Measurements from ENCODE around the gene SLC13A3. TPM values are rescaled to one million over a fixed set of nuclear protein-coding genes. Genes with fewer than 3 reads are reported as not detected.

Gene SLC13A3
- total and polyA plus RNA-seq, 2 donors (not counting 3 experiments of a cell fraction or from before 2014, with no cell fraction given) = 0.11 to 0.40 TPM

- H3K27me3 ChIP-seq (ENCODE audit: control insufficient read depth in 2 of 2, insufficient read depth in 2 of 2, low read length in 2 of 2) = no peaks in the 10 kb centered on the region
- POLR2A ChIA-PET = no interaction called here
- BruUV-seq (replicated peaks) = no TSS peak
- no peak overlapping the region for H3K4me2 ChIP-seq (ENCODE audit: insufficient read depth, low read length)
- H4K20me1 ChIP-seq (replicated peaks; ENCODE audit: control insufficient read depth, extremely low read depth, insufficient read depth, low read length) = no peaks in the 10 kb centered on the region
- H3K27ac ChIP-seq (ENCODE audit: insufficient read depth, low read depth, low read length) = no peak overlapping the region
- no peak for FAIRE-seq
- H3K4me3 ChIP-seq (replicated peaks in 1 of 3; ENCODE audit: insufficient read depth in 1 of 3, low read depth in 1 of 3, low read length in 3 of 3) = no peak overlapping the region
- H3K9me1 ChIP-seq (replicated peaks; ENCODE audit: control insufficient read depth, extremely low read depth, insufficient read depth, low read length) = no peaks in the 10 kb centered on the region
- no peaks in the 10 kb centered on the region for H3K79me2 ChIP-seq (ENCODE audit: control insufficient read depth, insufficient read depth, low read length)
- CTCF ChIA-PET = no interaction called here
- no peak overlapping the region for H3K9ac ChIP-seq (replicated peaks; ENCODE audit: extremely low read depth, insufficient read depth, low read length)
- no peaks in the 10 kb centered on the region for H3K9me3 ChIP-seq (replicated peaks; ENCODE audit: control insufficient read depth, insufficient read depth, low read length)
- H3K4me1 ChIP-seq (ENCODE audit: control insufficient read depth, extremely low read depth, insufficient read depth, low read length) = no peaks in the 10 kb centered on the region
- intact Hi-C loops (cut with micrococcal nuclease) = no loop called here
- TF ChIP-seq POLR2AphosphoS5 (IDR thresholded peaks at IDR 0.05; ENCODE audit: insufficient read depth, low read depth, low read length) (no peak), MYC (IDR thresholded peaks at IDR 0.05; ENCODE audit: low read depth, low read length) (no peak), EZH2 (IDR thresholded peaks at IDR 0.05; ENCODE audit: borderline replicate concordance, low read depth, low read length, severe bottlenecking) (no peak), POLR2A (IDR thresholded peaks at IDR 0.05; ENCODE audit: low read depth, low read length) (no peak), CTCF (IDR thresholded peaks at IDR 0.05; ENCODE audit: extremely low read depth in 1 of 2, insufficient read depth in 1 of 2, low read depth in 1 of 2, low read length in 2 of 2) (no peak), GATA2 (IDR thresholded peaks at IDR 0.05; ENCODE audit: insufficient read depth, insufficient read length, low read depth, low read length) (no peak), JUN (IDR thresholded peaks at IDR 0.05; ENCODE audit: borderline replicate concordance, insufficient read depth, insufficient read length, low read depth) (no peak), FOS (IDR thresholded peaks at IDR 0.05; ENCODE audit: borderline replicate concordance, insufficient read depth, low read length) (no peak)
- TF ChIP-seq, protein P1, sequence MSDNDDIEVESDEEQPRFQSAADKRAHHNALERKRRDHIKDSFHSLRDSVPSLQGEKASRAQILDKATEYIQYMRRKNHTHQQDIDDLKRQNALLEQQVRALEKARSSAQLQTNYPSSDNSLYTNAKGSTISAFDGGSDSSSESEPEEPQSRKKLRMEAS (IDR thresholded peaks at IDR 0.05; ENCODE audit: insufficient read depth, insufficient read length) = no peak
- H2AFZ ChIP-seq (ENCODE audit: low read depth, low read length) = no peak overlapping the region
- no peak for DNase-seq (ENCODE audit: low read depth, low spot score)
- no peaks in the 10 kb centered on the region for H3K36me3 ChIP-seq (ENCODE audit: control insufficient read depth in 2 of 2, extremely low read depth in 1 of 2, insufficient read depth in 2 of 2, low read length in 2 of 2)
- dilution Hi-C loops (cut with MboI; ENCODE audit: extremely low pct_ligation_motif_present, low sequenced_read_pairs) = no loop called here
Observed at GRCh38 chr20:46631212-46631869, 19.9 kb downstream of the SLC13A3 start.
